DMS 273 treated with DMSO at 0.1 percent for 48 hours (cell line): ENCODE data around the gene DIPK1A.
"Not testable (repeated sequence)": the region's sequence is repeated elsewhere in the genome, so short reads cannot be mapped to it uniquely, and the experiment has no call there.

ENCODE experiments used
- DNase-seq: peaks from one replicate; lab custom pipeline; 2025; lab: John Stamatoyannopoulos, UW

The DIPK1A gene

GRCh38 chr1:92916899-92917298 is 44.4 kb downstream of the DIPK1A start:
- no peak for DNase-seq

GRCh38 chr1:92915547-92915946 is 45.7 kb downstream of the DIPK1A start:
- DNase-seq: no peak

- DNase-seq: no peak
These were observed 48.0 kb downstream of the DIPK1A start for GRCh38 chr1:92913093-92913819.

- no peak for DNase-seq
These were observed 51.2 kb downstream of the DIPK1A start for GRCh38 chr1:92910081-92910480.

- DNase-seq: no peak
These were observed 51.9 kb downstream of the DIPK1A start for GRCh38 chr1:92909321-92909720.

- no peak for DNase-seq
These were observed 53.1 kb downstream of the DIPK1A start for GRCh38 chr1:92907949-92908684.

GRCh38 chr1:92903765-92904164 is 57.5 kb downstream of the DIPK1A start:
- no peak for DNase-seq

GRCh38 chr1:92902406-92902744 is 58.9 kb downstream of the DIPK1A start:
- no peak for DNase-seq

GRCh38 chr1:92901699-92902405 is 59.4 kb downstream of the DIPK1A start:
- DNase-seq: no peak

GRCh38 chr1:92901126-92901525 is 60.1 kb downstream of the DIPK1A start:
- no peak for DNase-seq

- no peak for DNase-seq
These were observed 60.7 kb downstream of the DIPK1A start for GRCh38 chr1:92900539-92900938.

- no peak for DNase-seq
These were observed 61.5 kb downstream of the DIPK1A start for GRCh38 chr1:92899780-92900179.

- DNase-seq: not testable (repeated sequence)
These were observed 63.2 kb downstream of the DIPK1A start for GRCh38 chr1:92898053-92898452.

GRCh38 chr1:92887465-92887864 is 73.8 kb downstream of the DIPK1A start:
- DNase-seq: no peak

GRCh38 chr1:92886886-92887419 is 74.3 kb downstream of the DIPK1A start:
- no peak for DNase-seq

GRCh38 chr1:92884195-92884594 is 77.1 kb downstream of the DIPK1A start:
- no peak for DNase-seq

- DNase-seq: no peak
These were observed 78.0 kb downstream of the DIPK1A start for GRCh38 chr1:92883297-92883696.

GRCh38 chr1:92882819-92883218 is 78.4 kb downstream of the DIPK1A start:
- no peak for DNase-seq

GRCh38 chr1:92881391-92881790 is 79.9 kb downstream of the DIPK1A start:
- DNase-seq: no peak

GRCh38 chr1:92879316-92879968 is 81.8 kb downstream of the DIPK1A start:
- no peak for DNase-seq

GRCh38 chr1:92877792-92878191 is 83.5 kb downstream of the DIPK1A start:
- no peak for DNase-seq

- no peak for DNase-seq
These were observed 84.1 kb downstream of the DIPK1A start for GRCh38 chr1:92877081-92877711.
